Tibial nerve (tissue), 4 donors: ENCODE measurements around the gene FAM162A. TPM values are rescaled to one million over a fixed set of nuclear protein-coding genes. Genes with fewer than 3 reads are reported as not detected.
A peak's percentile ranks its signal among the peaks of the same experiment; 100 is the strongest.

Source experiments
- DNase-seq, 2 donors: peaks; one replicate each; pipeline ENCODE4 v3.0.0-alpha.2; 2019; ENCODE audit warnings: low spot score in 2 of 2
- H3K27ac ChIP-seq, 4 donors: fragments of 200-600 bp; sonication (generic) in 3 of 4; one replicate each; pipeline ENCODE4 v1.5.1; 2017 to 2019; ENCODE audit warnings: mild to moderate bottlenecking in 1 of 4
- H3K27me3 ChIP-seq, 2 donors: fragments of 200-600 bp; sonication (generic) in 1 of 2; one replicate each; pipeline versions ENCODE4 v1.5.1 to v1.6.0; 2017 to 2019
- H3K36me3 ChIP-seq, 3 donors: fragments of 200-600 bp; sonication (generic); one replicate each; pipeline ENCODE4 v1.5.1; 2018 to 2019
- H3K4me1 ChIP-seq, 4 donors: fragments of 200-600 bp; sonication (generic) in 3 of 4; one replicate each; pipeline ENCODE4 v1.5.1; 2017 to 2019
- H3K4me3 ChIP-seq, 4 donors: fragments of 200-600 bp; sonication (generic) in 3 of 4; one replicate each; pipeline ENCODE4 v1.5.1; 2017 to 2019; ENCODE audit warnings: mild to moderate bottlenecking in 1 of 4, moderate library complexity in 1 of 4
- H3K9me3 ChIP-seq, 4 donors: fragments of 200-600 bp; sonication (generic) in 3 of 4; one replicate each; pipeline ENCODE4 v1.5.1; 2017 to 2019
- CTCF ChIP-seq, 5 experiments: fragments of 200-600 bp in 3 of 5; fragments of 450-650 bp in 2 of 5; sonication (generic) in 3 of 5; IDR thresholded peaks; one replicate each; pipeline ENCODE4 v1.5.1; 2016 to 2019; ENCODE audit warnings: antibody characterized with exemption in 5 of 5, mild to moderate bottlenecking in 3 of 5, moderate library complexity in 2 of 5
- EP300 ChIP-seq, 2 donors: sonication (generic); formaldehyde crosslinking; IDR thresholded peaks; one replicate each; pipeline ENCODE4 v1.6.1; 2017; ENCODE audit warnings: antibody characterized with exemption in 2 of 2, mild to moderate bottlenecking in 1 of 2
- POLR2A ChIP-seq, 2 donors: fragments of 450-650 bp; IDR thresholded peaks; one replicate each; pipeline ENCODE4 v1.6.1; 2017; ENCODE audit warnings: antibody characterized with exemption in 2 of 2, mild to moderate bottlenecking in 2 of 2, moderate library complexity in 2 of 2
- WGBS, 2 donors: methylation state at CpG; one replicate each; pipeline ENCODE4 v1.1.5; 2018; 5-methylcytosine and 5-hydroxymethylcytosine counted together
- total RNA-seq, 4 donors: library from RNA; depleted of rRNA; stranded (reverse); fragments of >200 nt; gene quantifications; one replicate each; pipeline ENCODE4 v1.1.0, GENCODE V29; 2016

Gene FAM162A
- 10 to 100 TPM; 13.2 to 23.1 (median 17.8) TPM for total RNA-seq

- peak; percentile 86 to 90 for DNase-seq
- Histone ChIP-seq H3K36me3 (no peaks in the 10 kb centered on the region), H3K4me1 (peaks cover 0 to 41% (median 18%) of the 10 kb centered on the region in 4 donors), H3K9me3 (no peaks in the 10 kb centered on the region), H3K27me3 (no peaks in the 10 kb centered on the region), H3K4me3 (peak within 1 kb of the TSS; percentile 63 to 88 (median 84)), H3K27ac (peak within 1 kb of the TSS; percentile 82 to 94 (median 90))
- TF ChIP-seq CTCF (IDR thresholded peaks at IDR 0.05) = peak; percentile 47 to 74 (median 69)
- peak; percentile 30 to 95 for TF ChIP-seq EP300 (IDR thresholded peaks at IDR 0.05)
- TF ChIP-seq POLR2A (IDR thresholded peaks at IDR 0.05) = peak; percentile 88 to 91
- 0 to 1% methylated on average over 18 to 39 of the region's 52 CpGs for WGBS, 2 donors
These were observed at the start of gene FAM162A for GRCh38 chr3:122383771-122384697. Gene FAM162A (plus strand): TSS chr3:122384182. CDS start chr3:122384266, 84 bp downstream.

GRCh38 chr3:122342803-122343202 is 41.2 kb upstream of the FAM162A start:
- 76 to 81% methylated on average over 1 of the region's 1 CpG for WGBS, 2 donors
- no peak for DNase-seq
- Histone ChIP-seq H3K4me3 (no peak overlapping the region), H3K4me1 (no peaks in the 10 kb centered on the region), H3K36me3 (no peaks in the 10 kb centered on the region), H3K9me3 (peaks cover 0 to 2% (median 0%) of the 10 kb centered on the region in 4 donors), H3K27me3 (no peaks in the 10 kb centered on the region), H3K27ac (no peak overlapping the region)
- TF ChIP-seq CTCF (IDR thresholded peaks at IDR 0.05) (no peak), EP300 (IDR thresholded peaks at IDR 0.05) (no peak), POLR2A (IDR thresholded peaks at IDR 0.05) (no peak)

GRCh38 chr3:122343654-122344053 is 40.3 kb upstream of the FAM162A start:
- 72 to 77% methylated on average over 2 of the region's 2 CpGs for WGBS, 2 donors
- Histone ChIP-seq H3K36me3 (no peaks in the 10 kb centered on the region), H3K27me3 (no peaks in the 10 kb centered on the region), H3K4me1 (no peaks in the 10 kb centered on the region), H3K9me3 (peaks cover 0 to 2% (median 0%) of the 10 kb centered on the region in 4 donors), H3K4me3 (no peak overlapping the region), H3K27ac (no peak overlapping the region)
- no peak for DNase-seq
- TF ChIP-seq POLR2A (IDR thresholded peaks at IDR 0.05) (no peak), CTCF (IDR thresholded peaks at IDR 0.05) (no peak), EP300 (IDR thresholded peaks at IDR 0.05) (no peak)

GRCh38 chr3:122349171-122349570 is 34.8 kb upstream of the FAM162A start:
- 57 to 73% methylated on average over 1 of the region's 1 CpG for WGBS, 2 donors
- no peaks in the 10 kb centered on the region for H3K27me3 ChIP-seq
- DNase-seq = no peak
- H3K27ac ChIP-seq = no peak overlapping the region
- no peak overlapping the region for H3K4me3 ChIP-seq
- no peaks in the 10 kb centered on the region for H3K4me1 ChIP-seq
- H3K9me3 ChIP-seq = no peaks in the 10 kb centered on the region
- H3K36me3 ChIP-seq = no peaks in the 10 kb centered on the region
- no peak for TF ChIP-seq CTCF (IDR thresholded peaks at IDR 0.05)

GRCh38 chr3:122350814-122351418 is 33.1 kb upstream of the FAM162A start:
- TF ChIP-seq EP300 (IDR thresholded peaks at IDR 0.05) (no peak), POLR2A (IDR thresholded peaks at IDR 0.05) (no peak), CTCF (IDR thresholded peaks at IDR 0.05) (no peak)
- no peak for DNase-seq
- 82 to 84% methylated on average over 5 of the region's 5 CpGs for WGBS, 2 donors

More at GRCh38 chr3:122350814-122351418, 33.1 kb upstream of the FAM162A start:
- Histone ChIP-seq H3K9me3 (no peaks in the 10 kb centered on the region), H3K4me3 (no peak overlapping the region), H3K36me3 (no peaks in the 10 kb centered on the region), H3K27ac (no peak overlapping the region), H3K4me1 (no peaks in the 10 kb centered on the region), H3K27me3 (no peaks in the 10 kb centered on the region)
